LHCN-M2 (cell line): ENCODE results near the gene SLC45A1. TPM values are rescaled to one million over a fixed set of nuclear protein-coding genes. Genes with fewer than 3 reads are reported as not detected.
A peak's percentile ranks its signal among the peaks of the same experiment; 100 is the strongest.
"Not testable (repeated sequence)": the region's sequence is repeated elsewhere in the genome, so short reads cannot be mapped to it uniquely, and the experiment has no call there.

Experiments used
- DNase-seq: peaks from one replicate; pipeline ENCODE4 v3.0.0-alpha.2; 2012; ENCODE audit warnings: low read depth
- polyA plus RNA-seq: library from polyadenylated mRNA; unstranded; fragments of >200 nt; gene quantifications from one replicate; pipeline ENCODE4 v1.2.1, GENCODE V29; 2012; ENCODE audit warnings: missing spikeins
- total RNA-seq: library from RNA; depleted of rRNA; stranded (reverse); fragments of >200 nt; gene quantifications from 2 replicates; pipeline ENCODE4 v1.2.3, GENCODE V29; 2014; rRNA removed

The SLC45A1 gene
- 4.0 and 4.2 TPM in 2 replicates for total RNA-seq
- polyA plus RNA-seq: 1.9 TPM

DNA sequence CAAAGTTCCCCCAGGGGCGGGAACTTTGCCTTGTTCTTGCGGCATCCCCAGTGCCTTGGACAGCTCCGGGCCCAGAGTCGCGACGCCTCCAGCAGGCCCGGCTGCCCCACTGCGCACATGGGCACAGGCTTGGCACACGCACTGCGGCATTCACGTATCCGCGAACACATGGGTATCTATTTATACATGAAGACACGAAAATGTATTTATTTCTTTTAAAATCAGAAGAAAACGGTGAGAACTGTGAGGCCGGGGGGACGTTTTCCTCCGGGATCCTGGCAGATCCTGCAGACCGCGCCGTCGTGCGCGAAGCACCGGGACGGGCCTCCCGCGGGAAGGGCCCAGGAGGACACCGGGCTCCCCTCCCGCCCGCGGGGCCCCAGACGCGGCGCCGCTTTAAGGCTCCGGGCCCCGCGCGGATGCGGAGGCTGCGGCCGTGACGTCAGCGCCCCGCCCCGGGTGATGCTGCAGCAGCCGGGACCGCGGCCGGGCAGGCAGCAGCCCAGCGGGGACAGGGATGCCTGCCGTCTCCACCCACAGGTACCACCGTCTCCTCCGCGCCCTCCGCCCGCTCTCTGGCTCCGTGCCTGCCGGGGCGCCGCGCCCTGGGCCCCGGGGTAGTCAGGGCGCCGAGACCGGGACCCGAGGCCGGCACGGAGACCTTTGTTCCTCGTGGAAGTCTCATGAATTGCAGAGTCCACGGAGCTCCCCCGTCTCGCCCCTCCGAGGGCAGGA lies at the start of gene SLC45A1:
Gene SLC45A1 (plus strand): TSS at position 468 of the 735 bp plus-strand sequence. CDS start 6,216 bp downstream, outside the sequence.
- DNase-seq: peak; percentile 50

DNA sequence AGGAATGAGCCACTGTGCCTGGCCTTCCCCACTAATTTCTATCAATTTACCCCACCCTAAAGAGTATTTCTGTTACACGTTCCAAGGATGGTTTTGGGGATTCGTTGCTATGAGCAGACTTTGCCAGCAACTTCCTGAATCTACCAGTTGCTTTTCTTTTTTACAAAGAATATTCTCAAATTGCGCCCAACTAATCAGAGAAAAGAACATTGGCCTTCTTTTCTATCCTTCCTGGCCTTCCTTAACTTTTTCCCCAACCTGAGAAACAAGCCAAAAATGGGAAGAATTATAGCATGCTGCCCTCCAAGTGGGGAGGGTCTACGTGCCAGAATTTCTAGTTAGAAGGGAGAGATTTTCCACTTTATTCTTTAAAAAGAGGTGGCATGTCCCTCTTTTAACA lies 44.9 kb upstream of the SLC45A1 start:
- no peak for DNase-seq

DNA sequence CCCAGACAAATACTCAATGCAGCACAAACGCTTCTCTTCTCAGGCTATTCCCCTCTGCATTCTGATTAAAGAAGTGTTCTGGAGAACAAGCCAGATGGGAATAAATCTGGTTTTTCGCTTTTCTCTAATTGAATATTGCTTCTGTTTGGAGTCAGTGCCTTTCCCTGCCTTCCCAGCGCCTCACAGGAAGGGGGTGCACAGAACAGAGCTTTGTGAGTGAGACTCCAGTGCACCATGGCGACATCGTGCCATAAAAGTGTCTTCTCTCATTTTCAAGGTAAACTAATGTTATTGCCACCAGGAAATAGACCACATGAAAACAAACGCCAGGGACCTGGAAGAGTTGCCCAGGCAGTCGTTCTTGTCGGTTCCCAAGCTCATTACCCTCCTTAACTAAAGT lies 43.6 kb upstream of the SLC45A1 start:
- no peak for DNase-seq

DNA sequence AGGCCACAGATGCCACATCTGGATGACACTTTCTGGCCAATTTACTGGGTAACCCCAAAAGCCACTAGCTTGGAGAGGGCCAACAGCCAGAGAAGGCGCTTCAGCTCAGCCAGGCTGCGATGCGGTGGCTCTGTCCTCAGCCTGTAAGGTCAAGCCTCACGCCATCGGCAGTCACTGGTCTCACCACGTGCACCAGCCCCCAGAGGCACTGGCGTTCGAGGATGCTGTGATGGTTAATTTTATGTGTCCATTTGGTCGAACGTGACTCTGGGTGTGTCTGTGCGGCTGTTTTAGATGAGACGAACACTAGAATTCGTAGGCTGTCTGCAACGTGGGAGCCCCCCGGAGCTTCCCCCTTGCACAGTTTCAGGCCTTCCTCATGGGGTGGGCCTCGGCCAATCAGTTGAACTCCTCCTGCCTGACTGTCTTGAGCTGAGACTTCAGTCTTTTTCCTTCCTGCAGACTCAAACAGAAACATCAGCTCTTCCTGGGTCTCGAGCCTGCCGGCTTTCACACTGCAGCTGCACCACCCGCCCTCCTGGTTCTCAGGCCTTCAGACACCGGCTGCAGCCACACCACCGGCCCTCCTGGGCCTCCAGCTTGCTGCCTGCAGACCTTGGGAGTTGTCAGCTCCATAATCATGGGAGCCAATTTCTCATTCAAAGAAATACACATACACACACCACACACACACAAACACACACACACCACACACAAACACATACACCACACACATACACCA lies 41.6 kb upstream of the SLC45A1 start:
- no peak for DNase-seq

DNA sequence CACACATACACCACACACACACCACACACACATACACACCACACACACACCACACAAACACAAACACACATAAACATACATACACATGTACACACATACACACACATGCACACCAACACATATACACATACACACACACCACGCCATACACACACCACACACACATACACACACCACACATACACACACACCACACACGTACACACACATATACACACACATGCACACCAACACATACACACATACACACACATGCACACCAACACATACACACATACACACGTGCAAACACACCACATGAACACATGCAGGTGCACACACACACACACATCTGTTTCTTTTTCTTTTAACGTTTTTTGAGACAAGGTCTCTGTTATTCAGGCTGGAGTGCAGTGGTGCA lies 41.0 kb upstream of the SLC45A1 start:
- DNase-seq: no peak

DNA sequence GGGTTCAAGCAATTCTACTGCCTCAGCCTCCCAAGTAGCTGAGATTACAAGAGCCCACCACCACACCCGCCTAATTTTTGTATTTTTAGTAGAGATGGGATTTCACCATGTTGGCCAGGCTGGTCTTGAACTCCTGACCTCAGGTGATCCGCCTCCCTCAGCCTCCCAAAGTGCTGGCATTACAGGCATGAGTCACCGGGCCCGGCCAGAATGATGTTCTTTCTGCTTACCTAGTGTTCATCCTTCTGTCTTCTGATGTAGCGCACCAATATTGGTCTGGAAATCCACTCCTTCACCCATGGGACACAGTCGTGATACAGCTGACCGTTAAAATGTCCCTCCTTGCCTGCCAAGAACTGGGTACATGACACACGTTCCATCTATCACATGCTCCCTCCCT lies 39.2 kb upstream of the SLC45A1 start:
- DNase-seq: not testable (repeated sequence)

DNA sequence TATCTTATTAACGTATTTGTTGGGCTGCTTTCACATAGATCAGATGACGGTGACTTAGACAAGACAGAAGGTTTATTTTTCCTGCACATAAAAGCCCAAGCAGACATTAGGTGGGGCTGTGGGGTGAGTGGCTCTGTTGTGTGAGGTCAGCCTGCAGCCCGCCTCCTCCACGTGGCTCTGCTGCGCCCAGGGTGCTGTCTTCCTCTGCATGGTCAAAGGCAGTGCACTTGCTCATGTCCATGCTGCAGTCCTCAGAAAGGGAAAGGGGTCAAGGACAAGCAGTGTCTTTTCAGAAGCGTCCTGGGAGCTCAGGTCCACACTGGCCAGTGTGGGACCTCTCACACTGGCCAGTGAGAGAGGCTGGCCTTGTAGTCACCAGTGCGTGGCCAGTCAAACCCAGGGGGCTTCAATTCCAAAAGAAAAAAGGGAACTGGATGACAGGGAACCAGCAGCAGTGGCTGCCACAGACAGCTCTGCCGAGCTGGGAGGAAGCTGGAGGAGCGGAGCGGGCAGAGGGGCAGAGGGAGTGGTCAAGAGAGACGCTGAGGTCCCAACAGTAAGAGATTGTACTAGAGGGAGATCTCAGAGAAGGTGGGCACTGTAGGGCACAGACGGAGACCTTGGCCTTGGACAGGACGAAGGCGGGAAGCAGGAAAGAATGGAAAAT lies 35.9 kb upstream of the SLC45A1 start:
- no peak for DNase-seq

DNA sequence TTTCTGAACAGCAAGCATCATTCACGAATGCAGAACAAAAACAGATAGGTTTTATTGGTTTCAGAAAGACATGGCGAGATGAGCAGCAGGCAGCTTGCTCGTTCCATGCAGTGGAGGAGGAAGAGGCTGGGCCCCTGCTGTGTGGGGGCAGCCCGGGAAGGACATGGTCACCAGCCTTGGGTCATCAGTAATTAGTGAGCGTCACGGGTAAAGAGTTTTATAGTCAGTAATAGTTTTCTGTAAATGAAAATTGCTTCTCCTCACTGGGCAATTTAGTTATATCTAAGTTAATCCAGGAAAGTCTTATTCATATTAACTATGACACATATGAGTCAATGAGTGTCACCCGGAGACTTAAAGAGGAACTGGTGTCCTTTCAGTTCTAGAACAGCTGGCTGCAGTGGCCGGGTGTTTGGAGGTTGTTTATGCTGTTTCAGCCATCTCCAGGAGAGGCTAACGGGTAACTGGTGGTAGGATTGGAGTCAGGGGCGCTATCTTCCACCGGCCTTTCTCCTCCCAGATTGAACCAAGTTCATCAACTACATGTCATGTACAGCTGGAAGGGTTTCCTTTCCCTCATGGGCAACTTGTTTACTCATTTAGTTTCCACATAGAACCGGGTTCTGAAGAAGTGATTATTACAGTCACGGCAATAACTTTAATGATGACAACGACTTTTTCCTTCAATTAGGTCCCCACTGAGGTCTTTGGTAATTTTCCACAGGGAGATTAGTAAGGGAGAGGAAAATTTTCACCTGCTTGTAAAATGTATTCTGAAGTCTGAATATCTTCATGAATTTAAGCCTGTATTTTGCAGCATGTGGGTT lies 34.6 kb upstream of the SLC45A1 start:
- DNase-seq: peak; percentile 44

DNA sequence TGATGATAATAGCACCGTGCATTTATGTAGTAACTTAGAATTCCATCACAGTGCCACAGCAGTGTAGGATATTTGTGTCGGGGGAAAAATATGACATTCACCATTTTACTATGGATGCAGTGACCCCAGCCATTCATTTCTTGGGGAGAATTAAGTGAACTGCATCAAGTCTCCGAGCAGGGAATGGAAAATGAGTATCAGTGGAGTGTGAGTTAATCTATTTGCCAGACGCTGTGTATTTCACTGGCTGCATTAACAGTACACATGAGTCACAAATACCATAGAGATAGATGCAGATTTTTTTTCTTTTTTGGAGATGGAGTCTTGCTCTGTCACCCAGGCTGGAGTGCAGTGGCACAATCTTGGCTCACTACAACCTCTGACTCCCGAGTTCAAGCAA lies 33.8 kb upstream of the SLC45A1 start:
- peak; percentile 31 for DNase-seq

DNA sequence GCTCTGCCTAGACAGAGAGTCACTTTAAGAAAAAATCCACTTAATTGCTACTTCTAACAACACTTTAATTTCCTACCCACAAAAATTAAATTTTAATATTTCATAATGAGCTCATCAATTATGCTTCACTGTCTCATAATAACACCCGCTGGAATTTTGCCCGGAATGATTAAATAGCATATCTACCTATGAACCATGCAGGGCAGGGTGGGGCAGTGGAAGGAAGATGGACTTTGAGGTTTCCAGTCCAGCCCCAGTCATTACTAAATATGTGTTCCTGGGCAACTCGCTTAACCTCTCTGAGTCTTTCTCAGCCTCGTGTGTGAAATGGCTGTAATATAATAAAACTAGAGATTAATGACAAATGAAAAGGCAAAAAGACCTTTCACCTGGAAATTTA lies 32.8 kb upstream of the SLC45A1 start:
- DNase-seq: no peak

DNA sequence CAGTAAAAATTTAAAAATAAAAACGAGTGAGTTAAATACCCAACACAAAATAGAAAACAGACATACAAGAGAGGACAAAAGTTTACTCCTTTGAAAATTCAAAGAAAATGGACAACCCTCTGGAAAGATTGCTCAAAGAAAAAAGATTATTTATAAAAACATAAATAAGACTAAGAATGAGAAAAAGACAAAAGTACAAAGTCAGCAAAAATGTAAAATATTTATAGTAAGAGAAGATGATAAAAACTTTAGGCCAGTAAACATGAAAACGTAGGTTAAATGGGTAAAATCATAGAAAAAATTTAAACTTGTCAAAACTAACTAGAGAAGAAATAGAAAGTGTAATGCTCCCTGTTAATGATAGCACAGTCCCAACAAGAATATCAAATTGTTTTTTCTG lies 31.9 kb upstream of the SLC45A1 start:
- DNase-seq: no peak

DNA sequence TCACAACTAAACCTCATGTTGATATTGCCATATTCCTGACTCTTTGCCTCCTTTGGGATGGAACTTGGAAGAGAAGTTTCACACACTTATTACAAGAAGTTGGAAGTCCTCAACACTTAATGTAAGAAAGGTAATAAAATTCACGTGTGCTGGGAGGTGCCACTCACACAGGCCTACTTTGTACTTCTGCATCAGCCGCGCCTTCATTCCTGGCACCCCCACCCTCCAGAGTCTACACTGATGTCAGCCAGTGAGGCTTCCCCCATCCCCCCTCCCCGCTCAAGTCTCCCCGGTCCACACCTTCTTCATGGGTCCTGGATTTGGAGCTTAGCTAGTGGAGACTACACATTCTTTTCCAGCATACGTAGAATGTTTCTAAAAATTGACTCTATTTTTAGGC lies 24.8 kb upstream of the SLC45A1 start:
- no peak for DNase-seq

DNA sequence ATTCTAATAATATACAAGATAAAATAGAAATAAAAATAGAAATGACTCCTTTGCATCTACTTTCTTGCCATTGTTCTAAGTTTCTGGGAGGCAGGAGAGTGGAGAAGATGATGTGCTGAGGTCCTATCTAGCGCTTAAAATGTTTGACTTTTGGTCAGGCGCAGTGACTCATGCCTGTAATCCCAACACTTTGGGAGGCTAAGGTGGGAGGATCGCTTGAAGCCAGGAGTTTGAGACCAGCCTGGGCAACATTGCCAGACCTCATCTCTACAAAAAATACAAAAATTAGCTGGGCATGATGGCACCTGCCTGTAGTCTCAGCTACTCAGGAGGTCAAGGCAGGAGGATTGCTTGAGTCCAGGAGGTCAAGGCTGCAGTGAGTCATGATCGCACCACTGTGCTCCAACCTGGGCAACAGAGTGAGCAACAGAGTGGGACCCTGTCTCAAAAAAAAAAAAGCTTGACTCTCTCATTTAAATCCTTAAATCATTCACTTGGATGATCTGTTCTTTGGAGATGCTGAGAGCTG lies 24.2 kb upstream of the SLC45A1 start:
- DNase-seq: no peak

DNA sequence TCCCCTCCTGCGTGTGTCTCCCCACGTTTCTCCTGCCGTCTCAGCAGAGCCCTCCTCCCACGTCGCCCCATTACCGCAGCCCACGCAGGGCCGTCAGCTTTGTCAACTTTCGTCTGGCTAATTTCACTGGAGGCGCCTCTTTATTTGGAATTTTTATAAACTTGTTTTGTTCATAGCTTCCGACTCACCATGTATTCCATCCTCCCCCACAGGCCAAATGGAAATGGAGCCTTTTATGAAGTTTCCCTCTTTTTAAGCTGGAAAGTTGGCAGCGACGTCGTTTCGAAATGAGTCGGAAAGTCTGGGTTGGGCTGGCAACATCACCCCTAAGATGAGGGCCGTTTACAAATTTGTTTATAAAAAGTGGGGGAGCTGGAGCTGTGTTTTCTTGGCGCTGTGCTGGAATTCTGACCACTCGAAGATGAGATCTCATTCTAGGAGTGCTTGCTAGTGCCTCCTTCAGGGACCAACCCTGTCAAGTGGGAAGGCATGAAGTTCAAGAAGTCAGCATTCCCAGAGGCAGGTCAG lies 23.7 kb upstream of the SLC45A1 start:
- no peak for DNase-seq

DNA sequence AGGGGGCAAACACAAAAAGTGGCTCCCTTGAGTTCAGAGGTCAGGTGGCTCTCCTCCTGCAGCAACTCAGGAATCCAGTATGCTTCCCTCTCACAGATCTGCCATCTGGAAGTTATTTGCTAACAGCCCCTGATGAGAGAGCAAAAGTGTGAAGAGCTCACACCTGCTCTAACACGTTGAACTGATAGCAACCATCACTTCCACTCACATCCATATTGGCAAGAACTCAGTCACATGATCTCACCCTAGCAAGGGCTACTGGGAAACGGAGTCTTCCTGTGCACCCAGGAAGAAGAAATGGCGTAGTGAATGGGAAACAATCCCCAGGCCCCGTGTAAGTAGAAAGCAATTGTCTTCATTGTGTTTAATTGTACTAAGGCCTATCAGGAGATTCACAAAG lies 20.7 kb upstream of the SLC45A1 start:
- DNase-seq: no peak

DNA sequence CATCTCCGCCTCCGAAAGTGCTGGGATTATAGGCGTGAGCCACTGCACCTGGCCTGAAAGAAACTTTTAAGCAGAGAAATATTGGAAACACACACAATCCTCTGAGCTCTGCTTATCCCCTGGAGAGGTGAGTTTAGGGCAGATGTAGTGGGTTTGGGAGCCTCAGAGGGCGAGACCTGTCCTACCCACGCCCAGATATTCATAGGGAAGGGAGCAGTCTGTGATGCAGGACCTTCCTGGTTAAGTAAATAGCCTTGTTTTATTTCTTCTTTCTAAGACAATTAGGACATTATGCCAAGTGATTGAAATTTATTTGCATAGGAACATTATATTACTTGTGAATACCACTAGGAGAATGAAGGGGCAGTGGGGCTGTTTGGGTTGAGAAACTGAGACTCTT lies 18.0 kb upstream of the SLC45A1 start:
- DNase-seq: no peak

DNA sequence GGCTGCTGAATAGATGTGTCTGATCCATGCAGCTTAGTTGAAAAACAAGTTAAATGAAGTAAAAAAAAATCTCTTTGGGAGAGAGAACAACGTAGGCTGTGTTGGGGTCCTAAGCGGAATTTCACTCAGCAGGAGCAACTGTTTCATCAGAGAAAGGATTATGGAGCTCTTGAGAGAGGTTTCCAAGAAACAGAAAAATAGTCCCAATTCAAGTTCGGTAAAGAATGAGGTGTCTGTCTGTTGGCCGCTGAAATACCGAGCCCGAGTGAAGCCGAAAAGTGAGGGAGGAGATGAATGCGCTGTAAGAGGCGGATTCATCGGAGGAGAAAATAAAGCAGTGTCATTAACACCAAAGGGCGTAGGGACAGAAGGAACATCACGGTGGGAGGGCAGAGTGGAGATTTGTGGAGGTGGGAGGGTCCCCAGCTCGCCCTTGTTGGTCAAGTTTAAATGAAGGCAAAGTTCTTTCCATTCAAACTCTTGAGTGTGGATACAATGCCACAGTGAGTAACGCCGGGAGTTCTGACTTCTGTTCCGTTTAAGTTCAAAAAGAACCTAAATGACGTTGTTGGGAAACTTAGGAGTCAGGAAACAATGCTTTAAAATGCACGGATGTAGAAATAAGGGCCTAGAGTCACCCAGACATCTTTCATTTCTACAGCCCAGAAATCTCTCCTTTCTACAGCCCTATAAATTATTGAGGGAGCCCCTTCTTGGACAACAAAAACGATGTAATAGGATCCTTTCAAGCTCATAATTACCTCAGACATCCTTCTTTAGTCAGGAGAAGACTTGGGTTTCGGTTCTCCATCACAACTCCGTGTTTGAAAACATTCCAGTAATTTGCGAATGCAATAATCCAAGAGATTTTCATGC lies 15.6 kb upstream of the SLC45A1 start:
- peak; percentile 78 for DNase-seq

DNA sequence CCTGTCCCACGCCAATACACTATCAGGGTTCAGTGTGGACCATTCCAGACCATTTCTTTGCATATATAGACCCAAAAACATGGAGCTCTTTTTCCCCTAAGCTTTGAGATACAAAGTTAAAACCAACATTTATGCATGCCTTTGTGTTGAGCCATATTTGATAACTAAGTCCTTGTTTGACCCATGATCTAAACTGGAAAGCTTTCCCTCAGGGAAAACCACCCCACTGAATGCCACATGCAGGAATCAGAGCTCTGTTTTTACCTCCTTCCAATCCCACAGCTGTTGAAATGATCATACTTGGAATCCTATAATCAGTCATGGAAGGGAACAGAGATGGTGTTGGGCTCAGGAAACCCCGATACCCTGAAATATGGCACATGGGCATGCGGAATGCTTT lies 14.8 kb upstream of the SLC45A1 start:
- peak; percentile 74 for DNase-seq

DNA sequence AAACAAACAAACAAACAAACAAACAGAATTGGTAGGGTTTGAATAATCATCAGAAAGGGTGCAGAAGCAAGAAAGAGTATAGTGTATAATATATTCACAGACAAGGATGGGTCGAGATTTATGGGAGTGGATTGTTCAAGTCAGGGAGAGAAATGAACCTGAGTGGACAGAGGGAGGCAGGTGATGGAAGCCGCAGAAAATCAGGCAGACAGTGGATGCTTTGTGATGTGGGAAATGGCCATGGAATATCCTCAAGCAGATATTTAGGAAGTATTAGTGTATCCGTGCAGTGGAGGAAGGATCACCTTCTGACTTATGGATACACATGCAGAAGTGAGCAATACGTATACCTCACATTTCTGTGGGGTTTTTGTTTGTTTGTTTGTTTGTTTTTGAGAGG lies 14.0 kb upstream of the SLC45A1 start:
- no peak for DNase-seq

DNA sequence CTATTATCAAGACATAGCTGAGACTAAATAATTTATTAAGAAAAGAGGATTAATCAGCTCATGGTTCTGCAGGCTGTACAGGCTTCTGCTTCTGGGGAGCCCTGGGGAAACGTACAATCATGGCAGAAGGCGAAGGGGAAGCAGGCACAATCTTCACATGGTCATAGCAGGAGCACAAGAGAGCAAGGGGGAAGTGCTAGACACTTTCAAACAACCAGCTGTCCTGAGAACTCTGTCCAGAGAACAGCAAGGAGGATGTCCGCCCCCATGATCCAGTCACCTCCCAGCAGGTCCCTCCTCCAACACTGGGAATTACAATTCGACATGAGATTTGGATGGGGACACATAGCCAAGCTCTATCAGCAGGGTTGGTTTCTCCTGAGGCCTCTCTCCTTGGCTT lies 10.3 kb upstream of the SLC45A1 start:
- DNase-seq: no peak
